Fibroblast of mammary gland (primary cell): ENCODE results near the gene CHMP4A.
A peak's percentile ranks its signal among the peaks of the same experiment; 100 is the strongest.
"Not testable (repeated sequence)": the region's sequence is repeated elsewhere in the genome, so short reads cannot be mapped to it uniquely, and the experiment has no call there.

Experiments used
- DNase-seq: peaks from one replicate; pipeline ENCODE4 v3.0.0-alpha.2; 2010; ENCODE audit warnings: low read depth
- H3K4me3 ChIP-seq: 2 replicates; pipeline ENCODE4 v1.5.1; 2011; ENCODE audit warnings: low read depth, mild to moderate bottlenecking, low read length, moderate library complexity; ENCODE audit not compliant: control insufficient read depth
- TF ChIP-seq, protein P1 (sequence below): conservative IDR thresholded peaks from 2 replicates; pipeline ENCODE4 v1.5.1; 2011; ENCODE audit warnings: low read depth, low read length, inconsistent platforms; ENCODE audit not compliant: control insufficient read depth, insufficient read depth

CHMP4A gene

DNA sequence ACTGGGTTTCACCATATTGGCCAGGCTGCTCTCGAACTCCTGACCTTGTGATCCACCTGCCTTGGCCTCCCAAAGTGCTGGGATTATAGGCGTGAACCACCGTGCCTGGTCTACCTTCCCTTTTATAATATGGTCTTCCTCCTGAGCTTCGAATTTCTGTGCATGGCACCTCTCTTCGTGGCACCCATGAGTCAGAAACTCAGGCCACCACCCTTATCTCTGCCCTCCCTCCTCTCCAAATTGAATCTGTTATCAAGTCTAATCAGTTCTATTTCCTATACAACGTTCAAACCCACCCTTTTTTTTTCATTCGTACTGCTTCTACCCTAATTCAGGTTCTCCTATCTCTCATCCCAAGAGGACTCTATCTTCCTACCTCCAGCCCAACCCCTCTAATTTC is 34.1 kb upstream of the CHMP4A start:
- H3K4me3 ChIP-seq, result no peak overlapping the region
- DNase-seq, result no peak
- TF ChIP-seq, protein P1, sequence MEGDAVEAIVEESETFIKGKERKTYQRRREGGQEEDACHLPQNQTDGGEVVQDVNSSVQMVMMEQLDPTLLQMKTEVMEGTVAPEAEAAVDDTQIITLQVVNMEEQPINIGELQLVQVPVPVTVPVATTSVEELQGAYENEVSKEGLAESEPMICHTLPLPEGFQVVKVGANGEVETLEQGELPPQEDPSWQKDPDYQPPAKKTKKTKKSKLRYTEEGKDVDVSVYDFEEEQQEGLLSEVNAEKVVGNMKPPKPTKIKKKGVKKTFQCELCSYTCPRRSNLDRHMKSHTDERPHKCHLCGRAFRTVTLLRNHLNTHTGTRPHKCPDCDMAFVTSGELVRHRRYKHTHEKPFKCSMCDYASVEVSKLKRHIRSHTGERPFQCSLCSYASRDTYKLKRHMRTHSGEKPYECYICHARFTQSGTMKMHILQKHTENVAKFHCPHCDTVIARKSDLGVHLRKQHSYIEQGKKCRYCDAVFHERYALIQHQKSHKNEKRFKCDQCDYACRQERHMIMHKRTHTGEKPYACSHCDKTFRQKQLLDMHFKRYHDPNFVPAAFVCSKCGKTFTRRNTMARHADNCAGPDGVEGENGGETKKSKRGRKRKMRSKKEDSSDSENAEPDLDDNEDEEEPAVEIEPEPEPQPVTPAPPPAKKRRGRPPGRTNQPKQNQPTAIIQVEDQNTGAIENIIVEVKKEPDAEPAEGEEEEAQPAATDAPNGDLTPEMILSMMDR, result no peak

- TF ChIP-seq, protein P1, result no peak
- DNase-seq, result no peak
- H3K4me3 ChIP-seq, result no peak overlapping the region
These were observed 33.5 kb upstream of the CHMP4A start for GRCh38 chr14:24246765-24247212.

- not testable (repeated sequence) for H3K4me3 ChIP-seq, DNase-seq
These were observed 32.1 kb upstream of the CHMP4A start for GRCh38 chr14:24245350-24245749.

DNA sequence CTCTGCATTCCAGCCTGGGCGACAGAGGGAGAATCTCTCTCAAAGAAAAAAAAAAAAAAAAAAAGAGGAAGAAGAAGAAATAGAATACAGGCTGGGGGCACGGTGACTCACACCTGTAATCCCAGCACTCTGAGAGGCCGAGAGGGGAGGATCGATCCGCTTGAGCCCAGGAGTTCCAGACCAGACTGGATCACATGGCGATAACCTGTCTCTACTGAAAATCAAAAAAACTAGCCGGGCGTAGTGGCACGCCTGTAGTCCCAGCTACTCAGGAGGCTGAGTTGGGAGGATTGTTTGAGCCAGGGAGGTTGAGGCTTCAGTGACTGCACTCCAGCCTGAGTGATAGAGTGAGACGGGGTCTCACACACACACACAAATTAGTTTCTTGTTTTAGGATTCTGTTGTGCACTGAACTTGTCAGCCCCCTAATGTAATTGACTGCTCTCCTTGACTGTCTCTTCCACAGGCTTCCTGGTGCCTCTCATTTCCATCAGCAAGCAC is 30.1 kb upstream of the CHMP4A start:
- DNase-seq, result peak; percentile 14
- TF ChIP-seq, protein P1, result no peak
- H3K4me3 ChIP-seq, result peak overlapping the region; percentile 90

DNA sequence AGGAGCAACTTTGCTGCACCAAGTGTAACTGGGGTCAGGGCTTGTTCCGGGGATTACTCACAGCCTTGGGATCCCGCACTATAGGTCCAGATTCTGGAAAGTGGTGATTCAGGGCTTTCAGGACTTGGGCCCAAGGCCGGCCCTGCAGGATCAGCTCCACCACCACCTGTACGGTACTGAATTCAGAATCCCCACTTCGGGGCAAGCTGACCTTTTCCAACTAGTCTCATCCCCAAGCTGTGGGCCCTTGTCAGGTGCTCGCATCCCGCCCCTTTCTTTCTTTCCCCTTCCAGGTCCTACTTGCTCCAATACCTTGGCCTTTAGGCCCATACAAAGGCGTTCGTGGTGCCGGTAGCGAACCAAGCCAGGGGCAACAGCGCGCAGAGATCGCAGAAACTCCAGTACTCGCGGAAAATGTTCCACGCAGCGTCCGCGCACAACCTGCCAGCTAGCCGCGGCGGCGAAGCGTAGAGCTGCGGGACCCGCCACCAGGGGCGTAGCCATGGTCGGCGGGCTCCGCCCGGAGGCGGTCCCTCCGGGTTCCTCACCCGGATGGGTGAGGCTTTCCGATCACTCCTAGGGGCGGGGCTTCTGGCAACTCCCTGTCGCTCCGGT is 28.6 kb upstream of the CHMP4A start:
- H3K4me3 ChIP-seq, result peak overlapping the region; percentile 90
- peak; percentile 86 for DNase-seq
- TF ChIP-seq, protein P1, result peak; percentile 19

GRCh38 chr14:24240110-24240918 is 27.0 kb upstream of the CHMP4A start:
- no peak for DNase-seq
- TF ChIP-seq, protein P1, result no peak
- H3K4me3 ChIP-seq, result no peak overlapping the region

- no peak overlapping the region for H3K4me3 ChIP-seq
- DNase-seq, result no peak
- TF ChIP-seq, protein P1, result no peak
These were observed 25.3 kb upstream of the CHMP4A start for GRCh38 chr14:24238527-24239037.
